Measurements from ENCODE around the gene KRT6A. TPM values are rescaled to one million over a fixed set of nuclear protein-coding genes. Genes with fewer than 3 reads are reported as not detected.

The KRT6A gene
- total and polyA plus RNA-seq, 7 donors, result 0.13 to 1.4 (median 0.52) TPM; not detected in 1

DNA sequence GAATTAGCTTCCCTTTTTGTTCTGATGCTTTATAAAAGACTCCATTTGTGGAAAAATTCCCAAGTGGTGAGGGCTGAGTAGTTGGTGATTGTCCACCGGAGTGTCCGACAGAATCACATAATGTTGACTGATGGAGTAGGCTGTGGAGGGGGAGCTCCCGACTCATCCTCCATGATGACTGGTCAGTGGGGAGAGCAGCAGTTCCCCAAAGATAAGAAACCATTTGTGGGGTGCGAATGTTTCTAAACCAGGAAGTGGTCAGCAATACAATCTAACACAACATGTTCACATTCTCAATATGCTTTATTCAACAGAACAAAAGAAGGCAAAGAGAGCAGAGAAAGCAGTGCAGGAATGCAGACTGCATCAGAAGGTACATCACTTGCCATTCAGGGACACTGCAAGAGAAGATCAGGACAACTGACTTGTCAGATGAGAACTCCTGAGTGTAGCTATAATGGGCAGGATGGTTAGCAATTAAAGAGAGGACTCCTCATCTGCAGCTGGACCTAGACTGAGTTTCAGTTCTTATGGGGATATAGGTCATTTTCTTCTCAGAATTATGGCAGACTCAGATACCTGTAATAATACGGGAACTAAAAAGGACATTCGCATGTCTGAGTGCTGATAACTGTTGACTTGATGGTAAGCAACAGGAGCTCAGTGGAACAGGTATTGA lies 46.6 kb downstream of the KRT6A start:
- 79 to 85% (median 83%) methylated on average over 6 of the region's 6 CpGs for WGBS, 3 donors
- no peak for ATAC-seq

DNA sequence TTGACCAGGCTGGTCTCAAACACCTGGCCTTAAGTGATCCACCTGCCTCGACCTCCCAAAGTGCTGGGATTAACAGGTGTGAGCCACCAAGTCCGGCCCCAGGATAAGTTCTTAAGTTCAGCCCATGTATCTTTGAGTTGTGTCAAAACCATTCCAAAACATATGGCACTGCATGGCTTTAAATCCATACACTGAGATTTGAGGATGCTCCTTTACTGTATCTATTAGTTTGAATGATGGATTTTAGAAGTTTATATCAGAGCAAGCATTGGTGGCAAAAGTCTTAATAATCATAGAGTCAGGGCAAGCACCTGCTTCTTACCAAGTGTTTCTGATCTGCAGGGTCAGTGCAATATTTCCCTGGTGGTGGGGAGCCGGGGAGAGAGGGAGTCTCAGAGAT lies 47.2 kb downstream of the KRT6A start:
- WGBS, 3 donors, result 47 to 60% (median 58%) methylated on average over 3 of the region's 3 CpGs

More for the DNA sequence above, 46.6 kb downstream of the KRT6A start:
- Histone ChIP-seq H3K4me3 (no peak overlapping the region), H3K36me3 (ENCODE audit: insufficient read depth in 1 of 2, low read depth in 1 of 2) (no peaks in the 10 kb centered on the region), H3K4me1 (no peaks in the 10 kb centered on the region), H3K27me3 (ENCODE audit: insufficient read depth in 3 of 3, low read length in 2 of 3) (peaks cover 0 to 12% (median 3%) of the 10 kb centered on the region in 3 donors), H3K9me3 (no peaks in the 10 kb centered on the region), H3K27ac (no peak overlapping the region)
- no peak for DNase-seq
- intact Hi-C loops (cut with DNase I), result no loop called here
- TF ChIP-seq, protein P1, sequence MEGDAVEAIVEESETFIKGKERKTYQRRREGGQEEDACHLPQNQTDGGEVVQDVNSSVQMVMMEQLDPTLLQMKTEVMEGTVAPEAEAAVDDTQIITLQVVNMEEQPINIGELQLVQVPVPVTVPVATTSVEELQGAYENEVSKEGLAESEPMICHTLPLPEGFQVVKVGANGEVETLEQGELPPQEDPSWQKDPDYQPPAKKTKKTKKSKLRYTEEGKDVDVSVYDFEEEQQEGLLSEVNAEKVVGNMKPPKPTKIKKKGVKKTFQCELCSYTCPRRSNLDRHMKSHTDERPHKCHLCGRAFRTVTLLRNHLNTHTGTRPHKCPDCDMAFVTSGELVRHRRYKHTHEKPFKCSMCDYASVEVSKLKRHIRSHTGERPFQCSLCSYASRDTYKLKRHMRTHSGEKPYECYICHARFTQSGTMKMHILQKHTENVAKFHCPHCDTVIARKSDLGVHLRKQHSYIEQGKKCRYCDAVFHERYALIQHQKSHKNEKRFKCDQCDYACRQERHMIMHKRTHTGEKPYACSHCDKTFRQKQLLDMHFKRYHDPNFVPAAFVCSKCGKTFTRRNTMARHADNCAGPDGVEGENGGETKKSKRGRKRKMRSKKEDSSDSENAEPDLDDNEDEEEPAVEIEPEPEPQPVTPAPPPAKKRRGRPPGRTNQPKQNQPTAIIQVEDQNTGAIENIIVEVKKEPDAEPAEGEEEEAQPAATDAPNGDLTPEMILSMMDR (IDR thresholded peaks at IDR 0.05), result no peak

DNA sequence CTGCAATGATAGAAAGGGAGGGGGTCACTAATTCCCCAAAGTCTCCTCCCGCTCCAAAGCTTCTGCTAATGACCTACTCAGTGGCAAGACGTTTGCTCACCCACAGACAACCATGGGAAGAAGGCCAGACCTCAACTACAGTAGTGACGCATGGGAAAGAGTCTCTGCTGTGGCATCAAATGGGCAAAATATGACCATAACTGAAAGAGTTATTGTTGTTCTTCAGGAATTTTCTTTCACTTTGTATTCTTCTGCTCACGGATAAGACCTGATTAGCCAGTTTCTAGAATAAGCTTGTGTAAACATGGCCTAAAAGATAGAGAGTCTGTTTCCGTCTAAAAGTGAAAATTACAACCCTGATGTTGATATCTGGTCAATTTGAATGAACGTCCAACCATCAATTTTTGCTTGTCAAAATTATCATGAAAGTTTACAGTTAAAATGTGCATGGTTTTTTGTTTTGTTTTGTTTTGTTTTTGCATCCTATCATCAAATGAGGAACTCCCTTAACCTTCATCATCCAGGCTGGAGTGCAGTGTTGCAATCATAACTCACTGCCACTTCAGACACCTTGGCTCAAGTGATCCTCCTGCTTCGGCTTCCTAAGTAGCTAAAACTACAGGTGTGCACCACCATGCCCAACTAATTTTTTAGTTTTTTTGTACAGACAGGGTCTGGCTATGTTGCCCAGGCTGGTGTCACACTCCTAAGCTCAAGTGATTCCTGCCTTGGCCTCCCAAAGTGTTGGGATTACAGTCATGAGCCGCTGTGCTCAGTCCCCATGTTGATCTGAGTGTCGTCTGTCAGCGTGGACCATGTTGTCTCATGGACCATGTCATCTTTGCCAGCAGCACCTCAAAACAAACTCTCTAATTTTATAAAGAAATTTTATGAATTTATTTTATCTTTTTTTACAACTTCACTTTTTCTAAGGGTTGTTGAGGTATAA lies 48.1 kb downstream of the KRT6A start:
- ATAC-seq (no peak), DNase-seq (no peak)
- no peaks in the 10 kb centered on the region for H3K4me1 ChIP-seq
- 64 to 73% (median 67%) methylated on average over 10 of the region's 10 CpGs for WGBS, 3 donors
- H3K4me3 ChIP-seq, result no peak overlapping the region
- TF ChIP-seq, protein P1 (IDR thresholded peaks at IDR 0.05), result no peak
- intact Hi-C loops (cut with DNase I), result no loop called here
- peaks cover 0 to 25% (median 3%) of the 10 kb centered on the region in 3 donors for H3K27me3 ChIP-seq (ENCODE audit: insufficient read depth in 3 of 3, low read length in 2 of 3)
- no peaks in the 10 kb centered on the region for H3K9me3 ChIP-seq
- no peak overlapping the region for H3K27ac ChIP-seq
- H3K36me3 ChIP-seq (ENCODE audit: insufficient read depth in 1 of 2, low read depth in 1 of 2), result no peaks in the 10 kb centered on the region

More for the DNA sequence above, 47.2 kb downstream of the KRT6A start:
- ATAC-seq (no peak), DNase-seq (no peak)
- H3K27ac ChIP-seq, result no peak overlapping the region
- no peaks in the 10 kb centered on the region for H3K36me3 ChIP-seq (ENCODE audit: insufficient read depth in 1 of 2, low read depth in 1 of 2)
- peaks cover 0 to 18% (median 3%) of the 10 kb centered on the region in 3 donors for H3K27me3 ChIP-seq (ENCODE audit: insufficient read depth in 3 of 3, low read length in 2 of 3)
- TF ChIP-seq, protein P1 (IDR thresholded peaks at IDR 0.05), result no peak
- intact Hi-C loops (cut with DNase I), result no loop called here
- no peak overlapping the region for H3K4me3 ChIP-seq
- H3K4me1 ChIP-seq, result no peaks in the 10 kb centered on the region
- H3K9me3 ChIP-seq, result no peaks in the 10 kb centered on the region

DNA sequence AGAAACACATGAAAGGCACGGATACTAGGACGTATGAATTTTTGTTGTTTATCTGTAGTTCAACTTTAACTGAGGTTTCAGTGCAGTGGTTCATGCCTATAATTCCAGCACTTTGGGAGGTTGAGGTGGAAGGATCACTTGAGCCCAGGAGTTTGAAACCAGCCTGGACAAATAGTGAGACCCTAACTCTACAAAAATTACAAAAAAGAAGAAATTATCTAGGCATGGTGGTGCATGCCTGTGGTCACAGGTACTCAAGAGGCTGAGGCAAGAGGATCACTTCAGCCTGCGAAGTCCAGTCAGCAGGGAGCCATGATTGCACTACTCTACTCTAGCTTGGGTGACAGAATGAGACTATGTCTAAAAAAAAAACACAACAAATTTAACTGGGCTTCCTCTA lies 49.1 kb downstream of the KRT6A start:
- DNase-seq (no peak), ATAC-seq (no peak)
- Histone ChIP-seq H3K27me3 (ENCODE audit: insufficient read depth in 3 of 3, low read length in 2 of 3) (peaks cover 0 to 25% (median 0%) of the 10 kb centered on the region in 3 donors), H3K27ac (no peak overlapping the region), H3K4me3 (no peak overlapping the region), H3K36me3 (ENCODE audit: insufficient read depth in 1 of 2, low read depth in 1 of 2) (no peaks in the 10 kb centered on the region), H3K9me3 (no peaks in the 10 kb centered on the region), H3K4me1 (no peaks in the 10 kb centered on the region)
- WGBS, 3 donors, result 78 to 92% (median 89%) methylated on average over 3 of the region's 3 CpGs
- TF ChIP-seq, protein P1 (IDR thresholded peaks at IDR 0.05), result no peak
- intact Hi-C loops (cut with DNase I), result no loop called here

All from psoas muscle (tissue), 8 donors.